ENCODE measurements around the gene ST8SIA5.
"Not testable (repeated sequence)": the region's sequence is repeated elsewhere in the genome, so short reads cannot be mapped to it uniquely, and the experiment has no call there.

The ST8SIA5 gene, protein sequence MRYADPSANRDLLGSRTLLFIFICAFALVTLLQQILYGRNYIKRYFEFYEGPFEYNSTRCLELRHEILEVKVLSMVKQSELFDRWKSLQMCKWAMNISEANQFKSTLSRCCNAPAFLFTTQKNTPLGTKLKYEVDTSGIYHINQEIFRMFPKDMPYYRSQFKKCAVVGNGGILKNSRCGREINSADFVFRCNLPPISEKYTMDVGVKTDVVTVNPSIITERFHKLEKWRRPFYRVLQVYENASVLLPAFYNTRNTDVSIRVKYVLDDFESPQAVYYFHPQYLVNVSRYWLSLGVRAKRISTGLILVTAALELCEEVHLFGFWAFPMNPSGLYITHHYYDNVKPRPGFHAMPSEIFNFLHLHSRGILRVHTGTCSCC

DNA sequence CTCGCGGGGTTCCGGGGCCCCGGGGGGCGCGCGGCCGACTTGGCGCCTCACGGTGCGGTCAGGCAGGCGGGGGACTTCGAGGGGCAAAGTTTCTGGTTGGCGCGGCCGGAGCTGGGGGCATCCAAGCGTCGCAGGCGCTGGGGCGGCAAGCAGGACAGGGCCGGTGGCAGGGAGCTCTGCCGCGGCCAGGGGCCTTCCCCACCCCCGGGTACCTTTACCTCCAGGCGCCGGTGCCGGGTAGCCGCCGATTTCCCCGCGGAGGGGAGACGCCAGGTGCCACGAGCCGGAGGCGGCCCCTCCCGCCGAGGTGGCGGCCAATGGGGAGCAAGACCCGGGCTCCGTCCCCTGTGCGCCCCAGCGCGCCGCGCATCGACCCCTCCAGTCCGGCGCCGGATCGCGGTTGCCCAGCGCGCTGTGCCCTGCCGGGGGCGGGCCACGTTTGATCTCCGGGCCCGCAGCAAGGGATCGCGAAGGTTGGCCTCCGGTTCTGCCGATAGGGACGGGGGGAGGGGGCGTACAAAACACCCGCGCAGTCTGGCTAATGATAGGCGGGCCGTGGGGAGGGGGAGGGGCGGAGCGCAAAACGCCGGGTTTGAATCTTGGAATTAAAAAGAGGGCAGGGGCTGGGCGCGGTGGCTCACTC lies at the start of gene ST8SIA5:
Gene ST8SIA5 (minus strand): TSS at position 495 of the 643 bp plus-strand sequence. CDS start 545 bp downstream, outside the sequence.
- no peak for ATAC-seq

DNA sequence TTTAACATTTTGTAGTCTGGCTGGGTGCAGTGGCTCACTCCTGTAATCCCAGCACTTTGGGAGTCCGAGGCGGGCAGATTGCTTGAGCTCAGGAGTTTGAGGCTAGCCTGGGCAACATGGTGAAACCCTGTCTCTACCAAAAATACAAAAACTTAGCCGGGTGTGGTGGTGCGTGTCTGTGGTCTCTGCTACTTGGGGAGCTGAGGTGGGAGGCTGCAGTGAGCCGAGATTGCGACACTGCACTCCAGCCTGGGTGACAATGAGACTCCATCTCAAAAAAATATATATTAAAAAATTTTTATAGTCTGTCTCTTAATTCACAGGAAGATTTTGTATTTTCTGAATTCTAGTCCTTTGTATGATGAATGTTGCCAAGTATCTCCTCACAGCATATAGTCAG lies 39.1 kb upstream of the ST8SIA5 start:
- ATAC-seq = not testable (repeated sequence)

DNA sequence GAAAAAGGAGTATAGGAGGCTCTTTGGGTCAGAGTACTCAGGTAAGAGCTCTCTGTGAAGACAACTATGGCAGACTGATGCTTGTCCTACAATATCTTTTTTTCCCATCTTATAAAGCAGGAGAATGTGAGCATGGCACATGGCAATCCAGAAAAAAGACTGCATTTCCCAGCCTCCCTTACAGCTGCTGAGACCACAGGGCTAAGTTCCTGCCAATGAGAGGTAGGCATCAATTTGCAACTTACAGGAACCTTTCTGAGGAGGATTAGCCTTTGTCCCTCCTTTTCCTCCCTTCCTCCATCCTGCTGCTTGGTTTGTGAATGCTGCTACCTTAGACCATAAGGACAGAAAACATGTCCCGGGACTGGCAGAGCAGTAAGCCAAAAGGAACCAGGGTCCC lies 37.8 kb upstream of the ST8SIA5 start:
- no peak for ATAC-seq

DNA sequence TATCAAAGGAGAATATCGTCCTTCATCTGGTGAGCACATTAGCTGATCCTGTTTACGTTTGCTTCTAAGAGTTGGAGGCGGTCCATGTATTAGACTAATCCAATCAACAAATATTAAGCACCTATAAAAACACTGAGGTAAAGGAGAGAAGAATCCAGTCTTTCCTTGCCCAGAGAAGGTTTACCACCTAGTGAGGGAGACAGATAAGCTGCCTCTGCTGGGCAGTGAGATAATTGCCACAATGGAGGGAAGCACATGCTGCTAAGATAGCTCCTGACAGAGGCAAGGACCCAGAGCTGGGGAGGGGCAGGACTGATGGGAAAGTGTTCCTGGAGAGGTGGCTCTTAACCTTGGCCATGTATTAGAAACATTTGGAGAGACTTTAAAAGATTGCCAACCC lies 36.7 kb upstream of the ST8SIA5 start:
- ATAC-seq = no peak

DNA sequence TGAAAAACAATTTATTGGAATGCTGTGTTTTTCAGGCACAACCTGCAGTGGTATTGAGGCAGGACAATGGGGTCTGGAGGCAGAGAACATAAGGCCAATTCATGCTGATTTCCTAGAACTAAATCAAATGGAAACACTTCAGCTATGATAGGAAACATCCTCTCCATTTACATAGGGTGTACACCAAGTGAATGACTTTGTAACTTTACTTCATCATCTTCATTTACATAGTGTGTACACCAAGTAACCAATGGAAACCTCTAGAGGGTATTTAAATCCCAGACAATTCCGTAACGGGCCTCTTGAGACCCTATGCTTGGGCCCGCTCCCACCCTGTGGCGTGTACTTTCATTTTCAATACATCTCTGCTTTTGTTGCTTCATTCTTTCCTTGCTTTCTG lies 32.2 kb upstream of the ST8SIA5 start:
- no peak for ATAC-seq

DNA sequence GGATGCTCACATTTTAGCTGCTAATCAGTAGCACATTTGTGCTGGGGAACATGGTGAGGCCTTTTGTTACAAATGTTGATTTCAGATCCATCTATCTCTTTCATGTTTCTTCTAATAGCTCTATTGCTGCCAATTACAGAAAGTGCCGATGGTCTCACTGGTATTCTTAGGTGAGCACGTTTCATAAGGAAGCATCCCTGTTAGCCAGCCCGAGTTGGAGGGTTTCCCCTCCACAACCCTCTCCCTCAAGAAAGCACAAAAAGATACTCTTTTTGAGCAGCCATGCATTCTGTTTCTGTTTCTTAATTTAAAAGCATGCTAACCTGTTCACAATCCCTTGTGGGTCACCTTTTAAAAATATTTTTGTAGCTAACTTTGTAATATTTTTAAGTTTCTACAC lies 30.8 kb upstream of the ST8SIA5 start:
- no peak for ATAC-seq

DNA sequence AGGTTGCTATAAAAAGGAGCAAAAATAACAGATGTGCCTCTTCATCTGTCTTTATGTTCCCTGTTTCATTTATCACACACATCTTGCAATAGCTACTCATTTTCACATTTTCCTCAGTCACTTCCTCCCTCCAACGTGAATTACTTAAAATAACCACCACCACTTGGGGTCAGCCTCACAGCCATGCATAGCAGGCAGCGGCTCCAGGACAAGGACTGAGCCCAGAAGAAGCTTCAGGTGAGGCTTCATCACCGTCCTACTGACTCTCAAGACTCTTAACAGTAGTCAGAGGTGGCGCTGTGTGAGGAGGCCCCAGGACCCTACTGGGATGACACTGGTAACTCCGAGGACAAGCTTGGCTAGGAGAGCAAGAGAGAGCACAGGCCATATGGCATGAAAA lies 15.5 kb upstream of the ST8SIA5 start:
- no peak for ATAC-seq

DNA sequence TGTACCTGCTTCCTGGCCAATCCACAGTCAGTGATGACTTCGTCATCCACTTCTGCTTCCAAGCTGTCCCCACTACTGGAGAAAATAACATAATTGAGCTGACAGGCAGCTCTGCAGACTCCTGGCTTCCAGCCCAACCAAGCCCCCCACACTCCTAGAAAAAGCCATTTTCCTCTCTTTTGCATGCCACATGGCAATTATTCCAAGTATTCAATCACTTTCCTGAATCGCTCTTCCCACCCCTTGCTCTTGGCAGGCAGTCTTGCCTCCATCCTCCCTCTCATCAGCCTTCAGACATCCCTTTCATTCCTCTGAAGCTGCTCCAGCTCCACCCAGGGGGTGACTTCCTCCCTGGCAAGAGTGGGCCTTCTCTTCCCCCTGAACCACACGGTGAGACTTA lies 14.3 kb upstream of the ST8SIA5 start:
- no peak for ATAC-seq

DNA sequence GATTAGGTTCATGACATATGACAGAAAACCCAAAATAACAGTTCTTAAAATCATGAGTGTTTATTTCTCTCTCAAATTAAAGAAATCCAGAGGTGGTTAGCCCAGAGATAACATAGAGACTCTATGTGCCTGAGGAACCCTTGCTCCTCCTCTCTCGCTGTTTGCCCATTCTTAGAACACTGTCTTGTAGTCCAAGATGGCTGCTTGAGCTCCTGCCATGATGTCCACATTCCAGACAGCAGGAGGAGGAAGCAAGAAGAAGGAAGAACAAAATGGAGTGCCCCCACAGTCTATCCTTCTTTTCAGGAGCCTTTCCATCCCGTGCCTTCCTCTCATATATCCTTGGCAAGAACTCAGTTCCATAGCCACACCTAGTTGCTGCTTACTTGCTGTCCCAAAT lies 13.9 kb upstream of the ST8SIA5 start:
- ATAC-seq = no peak

DNA sequence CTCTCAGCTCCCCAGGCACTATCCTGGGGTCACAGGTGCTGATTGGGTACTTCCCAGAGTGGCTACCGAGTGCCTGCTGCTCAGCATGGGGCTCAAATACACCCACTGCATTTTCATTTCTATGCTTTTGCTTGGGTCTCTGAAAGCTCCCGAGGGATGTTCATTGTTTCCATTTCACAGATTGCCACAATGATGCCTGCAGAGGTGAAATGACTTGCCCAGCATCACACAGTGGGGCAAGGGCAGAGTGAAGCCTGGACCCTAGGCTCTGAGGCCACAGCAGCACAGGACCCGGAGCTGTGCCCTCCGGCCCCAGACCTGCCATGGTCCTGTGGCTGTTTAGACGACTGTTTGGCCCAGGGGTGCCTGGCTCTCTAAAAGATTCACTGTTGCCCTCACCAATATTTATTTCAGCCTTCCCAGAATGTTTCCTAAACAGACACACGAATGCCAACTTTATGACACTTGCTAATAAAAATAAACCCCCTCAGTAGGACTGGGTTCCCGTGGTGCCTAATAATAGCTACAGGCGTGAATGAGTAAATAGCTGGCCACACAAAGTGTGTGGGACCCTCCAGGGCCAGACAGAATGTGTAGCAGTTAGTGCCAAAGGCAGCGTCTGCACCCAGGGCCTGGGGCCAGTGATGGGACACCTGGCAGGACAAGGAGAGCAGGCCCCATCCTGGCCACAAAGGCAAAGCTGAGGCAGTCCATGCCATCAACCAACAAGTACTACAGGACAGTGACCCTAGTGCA lies 11.5 kb upstream of the ST8SIA5 start:
- no peak for ATAC-seq

DNA sequence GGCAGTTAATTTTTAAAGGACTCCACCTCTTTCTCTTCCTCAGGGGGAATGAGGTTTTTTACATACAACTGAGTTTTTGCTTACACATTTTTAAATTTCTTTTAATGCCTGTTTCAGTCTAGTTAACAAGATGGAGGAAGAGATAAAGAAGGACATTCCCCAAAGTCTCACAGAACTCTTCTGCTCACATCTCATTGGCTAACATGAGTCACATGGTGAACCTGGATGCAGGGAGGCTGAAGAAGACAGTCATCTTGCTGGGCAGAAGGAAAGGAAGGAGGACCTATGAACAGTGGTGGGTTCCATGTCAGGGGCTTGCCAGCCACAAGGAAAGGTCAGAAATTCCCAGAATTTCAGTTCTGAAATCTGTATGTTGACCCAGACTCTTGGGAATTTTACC lies 10.4 kb upstream of the ST8SIA5 start:
- no peak for ATAC-seq

DNA sequence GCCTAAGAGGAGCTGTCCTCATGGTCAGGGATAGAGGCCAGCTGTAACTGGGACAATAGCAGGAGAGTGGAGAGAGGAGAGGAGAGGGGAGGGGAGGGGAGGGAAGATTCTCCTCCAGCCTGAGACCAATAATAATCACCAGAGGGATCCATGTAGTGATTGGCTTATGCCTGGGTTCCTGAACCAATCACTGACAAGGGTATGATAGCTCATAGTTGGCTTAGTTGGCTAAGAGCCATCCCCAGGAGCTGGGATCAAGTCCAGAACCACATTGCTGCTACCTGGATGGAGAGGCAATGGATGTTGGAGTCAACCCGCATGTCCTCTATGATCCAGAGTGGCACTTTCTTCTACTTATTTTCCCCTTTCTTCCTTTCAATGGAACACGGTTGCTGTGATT lies 7.7 kb upstream of the ST8SIA5 start:
- no peak for ATAC-seq

DNA sequence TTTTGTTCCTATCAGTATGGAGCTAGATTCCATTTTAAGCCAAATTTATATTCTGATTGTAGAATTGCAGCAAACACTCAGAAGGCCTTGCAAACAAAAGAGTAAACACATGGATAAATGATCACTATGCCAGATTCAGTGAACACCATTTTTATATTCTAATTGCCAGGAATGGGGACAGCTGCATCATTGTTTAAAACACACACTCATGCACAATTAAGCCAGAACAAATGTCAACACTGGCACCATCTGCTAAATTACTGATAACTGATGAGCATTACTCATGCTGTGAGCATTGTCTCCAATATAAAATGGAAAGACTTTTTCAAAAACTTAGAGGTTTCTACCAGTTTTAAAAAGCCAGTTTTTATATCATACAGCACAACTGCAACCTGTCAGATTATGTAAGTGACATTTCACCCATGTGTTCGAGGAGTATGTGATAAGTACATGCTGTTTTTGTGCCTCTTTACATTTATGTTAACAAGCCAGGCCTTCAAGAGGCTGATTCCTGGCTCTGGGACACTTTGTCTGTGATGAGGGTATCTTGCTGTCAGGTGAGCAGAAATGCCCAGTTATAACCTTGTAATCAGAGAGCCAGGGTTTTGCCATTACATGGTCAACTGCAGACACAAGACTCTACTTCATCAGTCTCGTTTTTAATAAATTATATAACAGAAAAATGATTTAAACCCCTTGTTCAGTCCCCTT lies 4.4 kb upstream of the ST8SIA5 start:
- ATAC-seq = no peak

DNA sequence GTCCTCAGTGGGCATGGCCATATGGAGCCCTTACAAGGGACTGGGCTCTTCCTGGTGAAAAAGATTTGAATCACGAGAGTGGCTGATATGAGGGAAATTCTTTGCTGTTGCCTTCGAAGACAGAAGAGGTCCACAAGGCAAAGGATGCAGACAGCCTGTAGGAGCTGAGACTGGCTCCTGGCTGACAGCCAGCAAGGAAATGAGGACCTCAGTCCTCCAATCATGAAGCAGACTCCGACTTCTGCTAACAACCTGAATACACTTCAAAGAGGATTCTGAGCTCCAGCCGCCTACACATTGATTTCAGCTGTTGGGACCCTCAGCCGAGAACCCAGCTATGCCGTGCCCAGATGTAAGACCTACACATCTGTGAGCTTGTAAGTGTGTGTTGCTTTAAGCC lies 3.0 kb upstream of the ST8SIA5 start:
- no peak for ATAC-seq

DNA sequence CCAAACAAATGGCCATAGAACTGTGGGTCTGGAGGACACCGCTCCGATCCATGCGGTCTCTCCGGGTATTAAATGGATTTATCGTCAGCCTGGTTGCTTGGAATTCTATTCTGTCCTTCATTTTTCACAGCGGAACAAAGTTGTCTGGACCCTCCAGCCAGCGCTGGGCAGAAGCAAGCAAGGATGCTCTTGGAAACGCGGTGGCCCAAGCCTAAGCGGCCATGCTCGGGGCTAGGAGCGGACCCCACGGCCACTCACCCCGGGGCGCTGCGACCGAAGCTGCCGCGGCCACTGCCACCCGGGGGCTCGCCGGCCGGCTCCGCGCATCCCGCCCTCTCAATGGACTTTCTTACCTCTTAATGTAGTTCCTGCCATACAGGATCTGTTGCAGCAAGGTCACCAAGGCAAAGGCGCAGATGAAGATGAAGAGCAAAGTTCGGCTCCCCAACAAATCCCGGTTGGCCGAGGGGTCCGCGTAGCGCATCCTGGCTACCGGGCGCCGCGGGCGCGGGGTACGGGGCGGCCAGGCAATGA lies 761 bp downstream of the ST8SIA5 start:
- no peak for ATAC-seq

DNA sequence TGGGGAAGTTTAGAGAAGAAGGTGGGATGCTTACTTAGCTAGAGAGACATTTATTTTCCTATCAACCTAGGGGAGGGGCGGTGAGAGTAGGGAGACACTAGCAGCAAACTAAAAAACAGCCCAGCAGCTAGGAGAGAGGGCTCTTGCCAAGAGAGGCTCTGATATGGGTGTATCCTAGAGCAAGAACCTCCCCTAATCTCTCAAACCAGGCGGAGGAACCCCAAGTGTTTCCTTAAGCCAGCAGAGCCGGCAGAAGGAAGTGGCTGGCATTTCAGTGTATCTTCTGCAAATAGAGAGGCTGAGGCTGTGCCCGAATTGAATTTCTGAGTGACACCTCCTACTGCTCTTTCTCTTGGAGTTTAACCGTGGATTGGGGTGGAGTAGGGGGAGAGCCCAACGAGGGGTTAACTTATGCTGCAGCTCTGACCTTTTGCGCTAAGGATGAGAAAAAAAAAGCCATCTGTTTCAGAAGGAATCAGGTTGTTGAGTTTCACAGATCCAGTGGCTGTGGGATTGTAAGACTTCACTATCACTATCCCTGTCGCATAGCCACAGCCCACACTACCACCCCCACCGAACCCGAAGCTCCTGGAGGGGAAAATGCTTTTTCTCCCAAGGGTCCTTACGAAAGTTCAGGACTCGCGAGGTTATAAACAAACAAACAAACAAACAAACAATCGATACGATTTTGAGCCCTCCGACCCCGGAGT lies 1.4 kb downstream of the ST8SIA5 start:
- no peak for ATAC-seq

DNA sequence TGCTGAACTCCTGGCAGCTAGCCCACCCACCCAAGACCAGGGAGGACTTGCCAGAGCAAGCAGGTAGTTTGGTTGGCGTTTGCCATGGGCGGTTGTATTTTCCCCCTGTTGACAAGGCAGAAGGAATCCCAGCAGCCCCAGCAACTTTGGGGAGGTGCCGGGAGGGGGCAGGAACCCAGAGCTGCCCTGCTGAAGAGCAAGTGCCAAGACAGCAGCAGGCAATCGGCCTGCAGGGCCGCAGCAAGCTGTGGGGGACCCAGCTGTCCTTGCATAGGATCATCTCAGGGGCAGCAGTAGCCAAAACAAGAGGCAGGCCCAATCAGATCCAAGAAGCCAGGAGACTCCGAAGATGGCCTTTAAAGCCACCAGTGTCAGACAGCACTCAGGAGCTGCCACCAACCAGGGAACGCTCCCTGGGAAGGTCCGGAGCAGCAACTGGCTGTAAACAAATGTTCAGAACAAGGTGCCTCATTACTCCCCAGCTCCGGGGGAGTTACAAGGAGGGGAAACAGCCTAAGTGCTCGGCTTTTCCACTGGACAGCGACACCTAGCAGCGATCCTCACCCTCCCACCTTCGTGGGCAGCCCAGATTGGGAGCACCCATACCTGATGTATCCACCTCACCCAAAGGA lies 2.1 kb downstream of the ST8SIA5 start:
- no peak for ATAC-seq

DNA sequence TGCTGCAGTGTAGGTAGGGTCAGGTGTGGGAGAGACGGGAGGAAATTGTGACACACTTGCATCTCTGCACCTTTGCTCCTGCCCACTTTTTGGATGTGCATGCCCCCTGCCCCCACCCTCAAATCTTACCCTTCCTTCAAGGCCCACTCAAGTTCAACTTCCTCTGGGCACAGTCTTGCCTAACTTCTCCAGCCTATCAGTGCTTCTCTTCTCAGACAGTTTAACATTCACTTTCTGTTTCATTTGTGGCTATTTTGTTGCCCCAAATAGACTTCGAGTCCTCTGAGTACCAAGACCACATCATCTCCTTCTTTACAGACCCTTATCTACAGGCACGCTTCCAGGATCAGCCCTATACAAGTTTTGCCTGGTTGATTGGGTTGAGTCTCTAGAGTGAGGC lies 2.7 kb downstream of the ST8SIA5 start:
- ATAC-seq = peak; percentile 13 to 28

DNA sequence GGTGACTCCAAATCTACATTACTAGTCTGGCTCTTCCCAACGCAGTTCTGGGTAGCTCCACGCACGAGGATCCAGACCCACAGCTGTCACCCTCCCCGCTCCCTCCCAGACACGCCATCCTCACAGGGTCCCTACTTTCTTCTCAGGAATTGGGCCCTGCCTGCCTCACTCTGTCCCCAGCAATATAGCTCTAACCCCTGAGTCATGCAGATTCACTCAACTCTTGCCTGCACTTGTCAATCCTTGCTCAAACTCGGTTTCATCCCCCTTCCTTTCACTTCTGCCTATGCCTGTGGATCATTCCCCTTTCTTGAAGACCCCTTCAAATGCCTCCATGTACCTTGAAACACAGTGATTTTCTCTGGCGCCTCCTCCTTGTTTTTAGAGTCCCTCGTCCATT lies 5.0 kb downstream of the ST8SIA5 start:
- no peak for ATAC-seq

DNA sequence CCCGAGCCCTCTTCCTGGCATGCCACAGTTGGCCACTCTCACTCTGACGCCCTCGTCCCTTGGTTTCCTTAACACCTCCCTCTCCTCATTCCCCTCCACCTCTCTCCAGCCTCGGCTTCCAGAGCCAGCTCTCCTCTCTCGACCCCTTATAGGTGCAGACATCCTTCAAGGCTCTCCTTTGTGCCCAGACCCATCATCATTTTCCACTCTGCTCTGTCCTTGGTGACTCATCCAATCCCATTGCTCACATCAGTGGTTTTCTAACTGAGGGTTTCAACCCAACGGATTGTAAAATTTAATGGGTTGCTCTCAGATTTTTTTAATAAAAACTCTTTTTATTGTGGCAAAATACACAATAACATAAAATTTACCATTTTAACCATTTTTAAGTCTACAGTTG lies 6.2 kb downstream of the ST8SIA5 start:
- no peak for ATAC-seq

DNA sequence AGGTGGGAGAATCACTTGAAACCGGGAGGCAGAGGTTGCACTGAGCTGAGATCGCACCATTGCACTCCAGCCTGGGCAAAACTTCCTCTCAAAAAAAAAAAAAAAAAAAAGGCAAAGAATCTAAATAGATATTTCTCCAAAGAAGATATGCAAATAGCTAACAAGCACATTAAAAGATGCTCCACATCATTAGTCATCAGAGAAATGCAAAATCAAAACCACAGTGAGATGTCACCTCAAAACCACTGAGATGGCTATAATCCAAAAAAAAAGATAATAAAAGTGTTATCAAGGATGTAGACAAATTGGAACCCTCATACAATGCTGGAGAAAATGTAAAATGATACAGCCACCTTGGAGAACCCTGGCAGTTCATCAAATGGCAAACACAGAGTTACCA lies 8.4 kb downstream of the ST8SIA5 start:
- no peak for ATAC-seq

DNA sequence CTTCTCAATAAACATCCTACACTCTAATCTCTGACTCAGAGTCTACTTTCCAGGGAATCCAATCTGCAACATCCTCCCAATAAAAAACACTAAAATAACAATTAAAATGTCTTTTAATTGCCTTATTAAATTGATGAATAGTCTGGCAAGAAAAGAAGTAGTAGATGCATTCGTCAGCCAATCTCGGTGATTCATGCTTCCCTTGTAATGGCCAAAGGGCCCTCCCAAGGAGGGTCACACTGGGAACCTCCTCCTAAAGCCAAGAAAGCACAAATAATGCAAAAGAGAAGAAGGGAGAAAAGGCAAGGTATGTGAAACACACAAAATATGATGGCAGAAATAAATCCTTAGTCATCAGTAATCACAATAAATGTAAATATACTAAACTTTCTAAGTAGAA lies 16.8 kb downstream of the ST8SIA5 start:
- no peak for ATAC-seq

Data from activated CD4-positive, CD25-positive, alpha-beta regulatory T cell treated with anti-CD3 and anti-CD28 coated beads, Interleukin-2, amount 50 U/mL, for 24 hours (primary cell).